ENCODE measurements around the gene TULP4. TPM values are rescaled to one million over a fixed set of nuclear protein-coding genes. Genes with fewer than 3 reads are reported as not detected.
A peak's percentile ranks its signal among the peaks of the same experiment; 100 is the strongest.

Gene TULP4
- total and polyA plus RNA-seq, 2 of the 8 experiments (the other 6 are each of a cell fraction or from before 2014, with no cell fraction given): 7.7 to 51.6 TPM

DNA sequence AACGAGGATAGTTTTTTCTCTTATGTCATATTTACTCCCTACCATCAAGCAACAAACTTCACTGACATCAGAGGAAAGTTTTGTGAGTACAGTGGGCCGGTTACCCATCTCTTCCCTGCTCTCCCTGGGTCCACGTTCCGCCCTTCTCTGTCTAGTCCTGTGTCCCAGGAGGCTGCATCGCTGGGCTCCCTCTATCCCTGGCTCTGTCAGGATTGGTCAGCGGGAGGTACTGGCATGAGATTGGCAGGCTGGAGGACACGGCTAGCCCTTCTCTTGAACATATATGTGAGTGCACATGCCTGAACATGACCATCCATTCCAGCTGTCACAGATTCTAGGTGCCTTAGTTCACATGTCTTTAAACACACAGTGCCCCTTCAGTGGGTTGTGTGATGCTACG is 217.4 kb downstream of the TULP4 start:
- H3K9ac ChIP-seq (replicated peaks in 1 of 4; ENCODE audit: extremely low read depth in 1 of 4, low read depth in 3 of 4, low read length in 3 of 4): no peak overlapping the region
- CTCF ChIA-PET (ENCODE audit: partially characterized antibody): interaction anchor here (0.8 to 1.4 kb wide), 5 partner anchors 11 to 316 kb away, joined by 3 to 5 read pairs (median 3); no protein-coding TSS in a partner anchor
- H2AK5ac ChIP-seq (ENCODE audit: low read depth, low read length): no peak overlapping the region
- H4K8ac ChIP-seq (ENCODE audit: extremely low read depth, insufficient read depth, low read length): no peak overlapping the region; the same call in 1 of the 2 replicates
- H3K23me2 ChIP-seq (ENCODE audit: low read depth, low read length): no peaks in the 10 kb centered on the region
- 0 out of 2 replicates have a peak overlapping the region, but pooled peaks have one; percentile 33 for H2AFZ ChIP-seq (ENCODE audit: low read length)
- no peaks in the 10 kb centered on the region for H3K4me1 ChIP-seq (replicated peaks in 1 of 4; ENCODE audit: control insufficient read depth in 3 of 4, insufficient read depth in 4 of 4, low read length in 3 of 4)
- no peak overlapping the region for H2BK20ac ChIP-seq (ENCODE audit: low read length)
- no peak overlapping the region for H3K56ac ChIP-seq (replicated peaks; ENCODE audit: insufficient read length, low read depth, low read length)
- H3K79me1 ChIP-seq (ENCODE audit: low read depth, low read length): no peaks in the 10 kb centered on the region
- no peaks in the 10 kb centered on the region for H3K79me2 ChIP-seq (ENCODE audit: control insufficient read depth in 1 of 2, insufficient read depth in 2 of 2, low read length in 2 of 2)
- no peaks in the 10 kb centered on the region; a peak in 1 of 4 replicates for H3K9me3 ChIP-seq (ENCODE audit: insufficient read depth in 2 of 2, low read depth in 1 of 2, low read length in 1 of 2)
- no peak overlapping the region for H2BK120ac ChIP-seq (replicated peaks; ENCODE audit: low read depth, low read length)
- no peaks in the 10 kb centered on the region for H3K36me3 ChIP-seq (ENCODE audit: control insufficient read depth in 2 of 4, insufficient read depth in 4 of 4, low read length in 3 of 4)
- H4K5ac ChIP-seq (ENCODE audit: insufficient read length, low read depth, low read length): no peak overlapping the region
- no peak overlapping the region for H3K14ac ChIP-seq (ENCODE audit: insufficient read length)
- H2BK12ac ChIP-seq (ENCODE audit: low read depth, low read length): no peak overlapping the region
- no peak overlapping the region for H3K23ac ChIP-seq (ENCODE audit: insufficient read length)
- no peak overlapping the region for H2BK5ac ChIP-seq (ENCODE audit: low read depth, low read length)
- H3K4me2 ChIP-seq (ENCODE audit: insufficient read depth in 1 of 2, low read depth in 2 of 2, low read length in 2 of 2): no peak overlapping the region
- no peak overlapping the region for H3K27ac ChIP-seq (ENCODE audit: low read depth, low read length)
- no peaks in the 10 kb centered on the region; a peak in 1 of 7 replicates for H3K27me3 ChIP-seq (replicated peaks in 1 of 4; ENCODE audit: control insufficient read depth in 3 of 4, extremely low read depth in 1 of 4, insufficient read depth in 3 of 4, low read length in 3 of 4)
- POLR2A ChIA-PET (ENCODE audit: partially characterized antibody): no interaction called here
- H4K20me1 ChIP-seq (replicated peaks in 1 of 2; ENCODE audit: control insufficient read depth in 1 of 2, insufficient read depth in 2 of 2, low read length in 2 of 2): no peaks in the 10 kb centered on the region
- FAIRE-seq (no peak), DNase-seq (ENCODE audit: low read depth in 1 of 2, low spot score in 2 of 2) (no peak)
- H3K18ac ChIP-seq (ENCODE audit: extremely low read depth, low read length): no peak overlapping the region
- WGBS, 2 experiments (ENCODE audit: extremely low coverage in 1 of 2, insufficient coverage in 1 of 2, insufficient read length in 1 of 2, insufficient replicate concordance in 2 of 2, low coverage in 1 of 2, low lambda C conversion rate in 2 of 2, missing lambda C conversion rate in 1 of 2): 87% methylated on average over 8 of the region's 8 CpGs; no CpG with 5 or more reads in 1 of the 2 experiments
- no peak overlapping the region for H3K4me3 ChIP-seq (ENCODE audit: extremely low read depth in 1 of 4, insufficient read depth in 2 of 4, low read depth in 3 of 4, low read length in 4 of 4)
- H2BK15ac ChIP-seq (ENCODE audit: low read length): no peak overlapping the region
- no peak overlapping the region for H4K91ac ChIP-seq (replicated peaks; ENCODE audit: insufficient read length, low read length)
- no peak overlapping the region for H3K4ac ChIP-seq (replicated peaks; ENCODE audit: insufficient read length, low read depth, low read length)
- TF ChIP-seq, protein P1, sequence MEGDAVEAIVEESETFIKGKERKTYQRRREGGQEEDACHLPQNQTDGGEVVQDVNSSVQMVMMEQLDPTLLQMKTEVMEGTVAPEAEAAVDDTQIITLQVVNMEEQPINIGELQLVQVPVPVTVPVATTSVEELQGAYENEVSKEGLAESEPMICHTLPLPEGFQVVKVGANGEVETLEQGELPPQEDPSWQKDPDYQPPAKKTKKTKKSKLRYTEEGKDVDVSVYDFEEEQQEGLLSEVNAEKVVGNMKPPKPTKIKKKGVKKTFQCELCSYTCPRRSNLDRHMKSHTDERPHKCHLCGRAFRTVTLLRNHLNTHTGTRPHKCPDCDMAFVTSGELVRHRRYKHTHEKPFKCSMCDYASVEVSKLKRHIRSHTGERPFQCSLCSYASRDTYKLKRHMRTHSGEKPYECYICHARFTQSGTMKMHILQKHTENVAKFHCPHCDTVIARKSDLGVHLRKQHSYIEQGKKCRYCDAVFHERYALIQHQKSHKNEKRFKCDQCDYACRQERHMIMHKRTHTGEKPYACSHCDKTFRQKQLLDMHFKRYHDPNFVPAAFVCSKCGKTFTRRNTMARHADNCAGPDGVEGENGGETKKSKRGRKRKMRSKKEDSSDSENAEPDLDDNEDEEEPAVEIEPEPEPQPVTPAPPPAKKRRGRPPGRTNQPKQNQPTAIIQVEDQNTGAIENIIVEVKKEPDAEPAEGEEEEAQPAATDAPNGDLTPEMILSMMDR (IDR thresholded peaks at IDR 0.05; ENCODE audit: control extremely low read depth in 1 of 3, insufficient read depth in 1 of 3, low read depth in 1 of 3, low read length in 3 of 3): no peak
- TF ChIP-seq HDAC6 (IDR thresholded peaks at IDR 0.05; ENCODE audit: low read depth, low read length) (no peak), MAFK (IDR thresholded peaks at IDR 0.05; ENCODE audit: low read depth, low read length) (no peak), SAP30 (IDR thresholded peaks at IDR 0.05; ENCODE audit: insufficient read depth, insufficient replicate concordance, low read length) (no peak), BRCA1 (IDR thresholded peaks at IDR 0.05; ENCODE audit: low read depth, low read length) (no peak), CTBP2 (IDR thresholded peaks at IDR 0.05; ENCODE audit: borderline replicate concordance, insufficient read depth, insufficient read length, low read length) (no peak), CHD1 (IDR thresholded peaks at IDR 0.05; ENCODE audit: low read depth, low read length) (no peak), PHF8 (conservative IDR thresholded peaks at IDR 0.05; ENCODE audit: low read depth, low read length) (no peak), KDM5A (IDR thresholded peaks at IDR 0.05; ENCODE audit: low read length) (no peak), FOSL1 (IDR thresholded peaks at IDR 0.05; ENCODE audit: insufficient read depth, low read depth, low read length) (no peak), TBP (IDR thresholded peaks at IDR 0.05; ENCODE audit: low read depth, low read length) (no peak), EGR1 (IDR thresholded peaks at IDR 0.05; ENCODE audit: borderline replicate concordance, low read depth, low read length) (no peak)
